Chondrocyte (in vitro differentiated cells): ENCODE data around the gene APPBP2. TPM values are rescaled to one million over a fixed set of nuclear protein-coding genes. Genes with fewer than 3 reads are reported as not detected.
A peak's percentile ranks its signal among the peaks of the same experiment; 100 is the strongest.

Source experiments
- DNase-seq: peaks from one replicate; pipeline ENCODE4 v3.0.0; 2021; ENCODE audit warnings: mixed read lengths, low spot score
- H3K27ac Mint-ChIP-seq: one replicate; pipeline ENCODE4 v1.8.0; 2021; ENCODE audit warnings: mild to moderate bottlenecking, moderate library complexity, mixed read lengths; ENCODE audit not compliant: unreplicated experiment
- H3K27me3 Mint-ChIP-seq: 2 replicates; pipeline ENCODE4 v1.8.0; 2021; ENCODE audit warnings: low read depth, mixed read lengths
- H3K36me3 Mint-ChIP-seq: 2 replicates; pipeline ENCODE4 v1.8.0; 2021; ENCODE audit warnings: low read depth, mixed read lengths
- H3K4me1 Mint-ChIP-seq: 2 replicates; pipeline ENCODE4 v1.8.0; 2021; ENCODE audit warnings: low read depth, mild to moderate bottlenecking, mixed read lengths
- H3K4me3 Mint-ChIP-seq: one replicate; pipeline ENCODE4 v1.8.0; 2021; ENCODE audit warnings: mild to moderate bottlenecking, moderate library complexity, mixed read lengths; ENCODE audit not compliant: unreplicated experiment
- H3K9me3 Mint-ChIP-seq: 2 replicates; pipeline ENCODE4 v1.8.0; 2021; ENCODE audit warnings: low read depth, mixed read lengths
- long read RNA-seq: library from polyadenylated mRNA; stranded (forward); transcript quantifications from one replicate; pipeline ENCODE4 v2.0.0, GENCODE V29; 2021
- total RNA-seq: library from RNA; stranded (reverse); gene quantifications from 3 replicates; pipeline ENCODE4 v1.2.1, GENCODE V29; 2021
- TF ChIP-seq, protein P1 (sequence below): fragments of 200-600 bp; sonication (generic); IDR thresholded peaks from 2 replicates; pipeline ENCODE4 v1.5.0; 2021; ENCODE audit warnings: antibody characterized with exemption, mild to moderate bottlenecking, moderate library complexity

Gene APPBP2, protein sequence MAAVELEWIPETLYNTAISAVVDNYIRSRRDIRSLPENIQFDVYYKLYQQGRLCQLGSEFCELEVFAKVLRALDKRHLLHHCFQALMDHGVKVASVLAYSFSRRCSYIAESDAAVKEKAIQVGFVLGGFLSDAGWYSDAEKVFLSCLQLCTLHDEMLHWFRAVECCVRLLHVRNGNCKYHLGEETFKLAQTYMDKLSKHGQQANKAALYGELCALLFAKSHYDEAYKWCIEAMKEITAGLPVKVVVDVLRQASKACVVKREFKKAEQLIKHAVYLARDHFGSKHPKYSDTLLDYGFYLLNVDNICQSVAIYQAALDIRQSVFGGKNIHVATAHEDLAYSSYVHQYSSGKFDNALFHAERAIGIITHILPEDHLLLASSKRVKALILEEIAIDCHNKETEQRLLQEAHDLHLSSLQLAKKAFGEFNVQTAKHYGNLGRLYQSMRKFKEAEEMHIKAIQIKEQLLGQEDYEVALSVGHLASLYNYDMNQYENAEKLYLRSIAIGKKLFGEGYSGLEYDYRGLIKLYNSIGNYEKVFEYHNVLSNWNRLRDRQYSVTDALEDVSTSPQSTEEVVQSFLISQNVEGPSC
- total RNA-seq, result 45.5 to 51.1 TPM (median 48.3 TPM) in 3 replicates
- long read RNA-seq, full-length matches to known transcripts, result 53 of 65 reads
- long read RNA-seq, partial matches to known transcripts, result 0 of 65 reads
- long read RNA-seq, other reads (novel, unspliced or antisense), result 12 of 65 reads

DNA sequence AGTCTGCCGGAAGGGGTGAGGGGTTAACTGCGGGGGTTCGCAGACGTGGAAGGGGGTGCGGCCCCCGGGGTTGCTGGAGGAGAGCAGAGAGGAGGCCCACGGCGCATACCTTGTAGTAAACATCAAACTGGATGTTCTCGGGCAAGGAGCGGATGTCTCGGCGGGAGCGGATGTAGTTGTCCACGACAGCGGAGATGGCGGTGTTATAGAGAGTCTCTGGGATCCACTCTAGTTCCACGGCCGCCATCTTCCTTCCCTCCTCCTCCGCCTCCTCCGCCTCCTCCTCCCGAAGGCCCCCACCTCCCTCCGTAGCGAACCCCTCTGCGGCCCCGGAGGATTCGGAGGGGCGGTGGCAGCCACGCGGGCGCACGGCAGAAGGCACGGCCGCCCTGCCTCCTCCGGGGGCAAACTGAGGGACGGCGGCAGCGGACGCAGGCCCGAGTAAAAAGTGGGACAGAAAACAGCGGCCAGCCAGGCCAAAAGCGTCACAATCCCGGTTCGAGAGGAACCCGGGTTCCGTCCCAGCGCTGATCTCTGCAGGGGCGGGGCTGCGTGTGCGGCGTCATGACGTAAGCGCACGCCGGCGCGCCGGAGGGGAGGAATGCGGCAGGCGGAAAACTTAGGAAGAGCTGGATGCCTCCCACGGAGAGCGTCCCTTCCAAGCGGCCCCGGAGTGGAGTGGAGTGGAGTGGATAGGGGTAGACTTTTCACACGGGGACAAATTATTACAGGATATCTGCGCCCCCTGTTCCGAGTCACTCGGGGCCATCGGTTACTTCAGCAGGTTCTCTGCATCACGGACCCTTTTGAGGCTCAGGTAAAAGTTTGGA, at the start of gene APPBP2:
Gene APPBP2 (minus strand): TSS at position 558 of the 830 bp plus-strand sequence. CDS start 311 bp downstream, at position 247.
- H3K36me3 Mint-ChIP-seq, result peaks cover 5% of the 10 kb centered on the region
- H3K27me3 Mint-ChIP-seq, result no peaks in the 10 kb centered on the region
- H3K4me1 Mint-ChIP-seq, result peaks cover 34% of the 10 kb centered on the region
- TF ChIP-seq, protein P1, sequence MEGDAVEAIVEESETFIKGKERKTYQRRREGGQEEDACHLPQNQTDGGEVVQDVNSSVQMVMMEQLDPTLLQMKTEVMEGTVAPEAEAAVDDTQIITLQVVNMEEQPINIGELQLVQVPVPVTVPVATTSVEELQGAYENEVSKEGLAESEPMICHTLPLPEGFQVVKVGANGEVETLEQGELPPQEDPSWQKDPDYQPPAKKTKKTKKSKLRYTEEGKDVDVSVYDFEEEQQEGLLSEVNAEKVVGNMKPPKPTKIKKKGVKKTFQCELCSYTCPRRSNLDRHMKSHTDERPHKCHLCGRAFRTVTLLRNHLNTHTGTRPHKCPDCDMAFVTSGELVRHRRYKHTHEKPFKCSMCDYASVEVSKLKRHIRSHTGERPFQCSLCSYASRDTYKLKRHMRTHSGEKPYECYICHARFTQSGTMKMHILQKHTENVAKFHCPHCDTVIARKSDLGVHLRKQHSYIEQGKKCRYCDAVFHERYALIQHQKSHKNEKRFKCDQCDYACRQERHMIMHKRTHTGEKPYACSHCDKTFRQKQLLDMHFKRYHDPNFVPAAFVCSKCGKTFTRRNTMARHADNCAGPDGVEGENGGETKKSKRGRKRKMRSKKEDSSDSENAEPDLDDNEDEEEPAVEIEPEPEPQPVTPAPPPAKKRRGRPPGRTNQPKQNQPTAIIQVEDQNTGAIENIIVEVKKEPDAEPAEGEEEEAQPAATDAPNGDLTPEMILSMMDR, result no peak
- H3K9me3 Mint-ChIP-seq, result peaks cover 2% of the 10 kb centered on the region
- peak within 1 kb of the TSS; percentile 91 for H3K27ac Mint-ChIP-seq
- peak; percentile 96 for DNase-seq
- peak within 1 kb of the TSS; percentile 90 for H3K4me3 Mint-ChIP-seq

GRCh38 chr17:60573236-60574051, 47.4 kb upstream of the APPBP2 start:
- no peak for DNase-seq
- no peaks in the 10 kb centered on the region for H3K36me3 Mint-ChIP-seq
- TF ChIP-seq, protein P1, result no peak
- no peaks in the 10 kb centered on the region for H3K27me3 Mint-ChIP-seq
- no peak overlapping the region for H3K4me3 Mint-ChIP-seq
- H3K27ac Mint-ChIP-seq, result peak overlapping the region; percentile 86
- no peaks in the 10 kb centered on the region for H3K9me3 Mint-ChIP-seq
- peaks cover 42% of the 10 kb centered on the region for H3K4me1 Mint-ChIP-seq

DNA sequence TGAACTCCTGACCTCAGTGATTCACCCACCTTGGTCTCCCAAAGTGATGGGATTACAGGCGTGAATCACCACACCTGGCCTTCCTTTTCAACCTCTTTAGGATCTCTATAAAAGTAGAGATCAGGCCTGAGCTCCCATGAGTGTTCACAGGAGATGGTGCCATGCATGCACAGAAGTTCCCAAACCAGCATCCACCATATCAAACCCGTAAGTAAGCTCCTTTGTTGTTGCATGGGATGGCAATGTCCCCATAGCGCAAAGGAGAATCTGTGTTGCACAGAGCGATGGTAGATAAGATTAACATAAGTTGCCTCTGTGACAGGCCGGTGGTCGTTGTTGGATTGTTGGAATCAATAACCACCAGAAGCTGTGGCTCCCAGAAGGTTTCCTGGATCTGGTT, 39.2 kb upstream of the APPBP2 start:
- TF ChIP-seq, protein P1, result no peak
- DNase-seq, result no peak
- no peaks in the 10 kb centered on the region for H3K27me3 Mint-ChIP-seq
- H3K4me3 Mint-ChIP-seq, result no peak overlapping the region
- no peaks in the 10 kb centered on the region for H3K36me3 Mint-ChIP-seq
- no peaks in the 10 kb centered on the region for H3K9me3 Mint-ChIP-seq
- H3K27ac Mint-ChIP-seq, result no peak overlapping the region
- H3K4me1 Mint-ChIP-seq, result peaks cover 3% of the 10 kb centered on the region

GRCh38 chr17:60563743-60564142, 37.7 kb upstream of the APPBP2 start:
- Mint-ChIP-seq H3K4me1 (no peaks in the 10 kb centered on the region), H3K9me3 (no peaks in the 10 kb centered on the region), H3K4me3 (no peak overlapping the region), H3K36me3 (no peaks in the 10 kb centered on the region), H3K27ac (no peak overlapping the region), H3K27me3 (no peaks in the 10 kb centered on the region)
- no peak for DNase-seq
- TF ChIP-seq, protein P1, result no peak
